SU-DHL-6 (cell line): ENCODE measurements around the gene OXNAD1.

Source experiments
- CTCF ChIP-seq: fragments of 200-600 bp; sonication (generic); IDR thresholded peaks from one replicate; pipeline ENCODE4 v1.5.1; 2017; ENCODE audit warnings: antibody characterized with exemption, mild to moderate bottlenecking, low read length, moderate library complexity; ENCODE audit not compliant: insufficient read depth, poor library complexity, severe bottlenecking
- EZH2phosphoT487 ChIP-seq: fragments of 200-600 bp; sonication (generic), shearing (Covaris generic); conservative IDR thresholded peaks from 2 replicates; pipeline ENCODE4 v1.6.1; 2018; ENCODE audit warnings: mild to moderate bottlenecking, antibody characterized with exemption, low read length, moderate library complexity, mixed read lengths

GRCh38 chr3:16294844-16295243 lies 29.8 kb downstream of the OXNAD1 start:
- TF ChIP-seq CTCF (no peak), EZH2phosphoT487 (no peak)
